Tibial nerve (tissue), 3 donors: ENCODE measurements around the gene KIN.

Experiments
- CTCF ChIP-seq, 5 experiments: fragments of 200-600 bp in 3 of 5; fragments of 450-650 bp in 2 of 5; sonication (generic) in 3 of 5; IDR thresholded peaks; one replicate each; pipeline ENCODE4 v1.5.1; 2016 to 2019; ENCODE audit warnings: antibody characterized with exemption in 5 of 5, mild to moderate bottlenecking in 3 of 5, moderate library complexity in 2 of 5
- POLR2A ChIP-seq, 2 donors: fragments of 450-650 bp; IDR thresholded peaks; one replicate each; pipeline ENCODE4 v1.6.1; 2017; ENCODE audit warnings: antibody characterized with exemption in 2 of 2, mild to moderate bottlenecking in 2 of 2, moderate library complexity in 2 of 2

- TF ChIP-seq POLR2A (IDR thresholded peaks at IDR 0.05) (no peak), CTCF (IDR thresholded peaks at IDR 0.05) (no peak)
These were observed 11.0 kb downstream of the KIN start for GRCh38 chr10:7776777-7777176.
